HG03565 (cell line): ENCODE data around the gene ATP5F1D.
"Not testable (repeated sequence)": the region's sequence is repeated elsewhere in the genome, so short reads cannot be mapped to it uniquely, and the experiment has no call there.

Experiments used
- ATAC-seq: cut with Tn5 transposase; IDR thresholded peaks from one replicate; pipeline ENCODE4 v1.9.1; 2021; ENCODE audit warnings: mild to moderate bottlenecking, moderate library complexity; ENCODE audit not compliant: unreplicated experiment

Gene ATP5F1D

DNA sequence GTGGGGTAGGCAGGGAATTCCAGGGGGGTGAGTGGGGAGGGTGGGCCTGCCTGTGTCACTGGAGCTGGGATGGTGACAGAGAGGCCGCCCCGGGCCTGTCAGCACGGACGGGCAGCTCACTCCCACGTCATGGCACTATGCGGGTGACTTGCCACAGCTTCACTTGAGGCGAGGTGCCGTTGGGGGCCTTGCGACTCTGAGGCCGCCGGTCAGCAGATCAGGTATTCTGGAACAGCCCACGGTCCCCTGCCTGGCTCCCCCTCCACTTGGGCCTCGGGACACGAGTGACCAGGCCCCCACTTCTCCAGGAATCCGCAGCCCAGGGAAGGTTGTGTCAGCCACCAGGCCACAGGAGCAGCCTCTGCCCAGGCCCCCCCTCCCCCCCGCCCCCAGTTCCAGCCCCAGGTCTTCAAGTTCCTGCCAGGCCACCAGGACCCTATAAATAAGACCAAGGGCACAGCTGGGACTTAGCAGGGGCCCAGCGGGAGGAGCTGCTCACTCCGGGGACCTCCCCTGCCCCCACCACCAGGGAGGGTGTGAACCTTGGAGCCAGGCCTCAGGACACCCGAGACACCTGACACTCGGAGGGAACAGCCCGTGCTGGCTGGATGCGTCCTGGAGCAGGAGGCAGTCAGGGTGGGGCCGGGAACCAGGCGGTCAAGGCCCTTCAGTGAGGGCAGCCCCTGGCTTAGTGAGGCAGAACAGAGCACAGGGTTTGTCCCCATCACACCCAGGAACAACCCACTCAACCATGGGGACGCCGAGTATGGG lies 4.1 kb downstream of the ATP5F1D start:
- no peak for ATAC-seq

- ATAC-seq, result not testable (repeated sequence)
Measured at GRCh38 chr19:1246265-1247087, 4.9 kb downstream of the ATP5F1D start.

GRCh38 chr19:1247748-1248138 lies 6.2 kb downstream of the ATP5F1D start:
- no peak for ATAC-seq

GRCh38 chr19:1248139-1248785 lies 6.7 kb downstream of the ATP5F1D start, which contains the start of gene MIDN:
Gene MIDN, plus strand, starts transcription at chr19:1248583. Its CDS starts 1,714 bp downstream, at chr19:1250297.
- no peak for ATAC-seq

- peak; percentile 20 for ATAC-seq
Measured at GRCh38 chr19:1248786-1249297, 7.3 kb downstream of the ATP5F1D start.

GRCh38 chr19:1249298-1249989 lies 7.9 kb downstream of the ATP5F1D start:
- ATAC-seq, result peak; percentile 43

DNA sequence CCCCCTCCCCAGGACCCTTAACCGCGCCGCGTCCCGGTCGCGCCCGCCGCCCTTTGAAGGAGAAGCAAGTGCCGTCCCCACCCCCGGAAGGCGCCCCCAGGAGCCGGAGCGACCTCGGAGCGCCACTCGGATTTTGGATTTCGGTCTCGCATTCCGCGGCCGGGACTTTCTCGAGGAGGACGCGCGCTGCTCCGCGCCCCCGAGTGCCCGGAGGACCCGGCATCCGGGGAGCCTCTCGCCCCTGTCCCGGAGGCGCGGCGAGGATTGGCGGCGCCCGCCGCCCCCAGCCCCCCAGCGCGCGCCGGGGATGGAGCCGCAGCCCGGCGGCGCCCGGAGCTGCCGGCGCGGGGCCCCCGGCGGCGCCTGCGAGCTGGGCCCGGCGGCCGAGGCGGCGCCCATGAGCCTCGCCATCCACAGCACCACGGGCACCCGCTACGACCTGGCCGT lies 8.5 kb downstream of the ATP5F1D start:
- no peak for ATAC-seq

DNA sequence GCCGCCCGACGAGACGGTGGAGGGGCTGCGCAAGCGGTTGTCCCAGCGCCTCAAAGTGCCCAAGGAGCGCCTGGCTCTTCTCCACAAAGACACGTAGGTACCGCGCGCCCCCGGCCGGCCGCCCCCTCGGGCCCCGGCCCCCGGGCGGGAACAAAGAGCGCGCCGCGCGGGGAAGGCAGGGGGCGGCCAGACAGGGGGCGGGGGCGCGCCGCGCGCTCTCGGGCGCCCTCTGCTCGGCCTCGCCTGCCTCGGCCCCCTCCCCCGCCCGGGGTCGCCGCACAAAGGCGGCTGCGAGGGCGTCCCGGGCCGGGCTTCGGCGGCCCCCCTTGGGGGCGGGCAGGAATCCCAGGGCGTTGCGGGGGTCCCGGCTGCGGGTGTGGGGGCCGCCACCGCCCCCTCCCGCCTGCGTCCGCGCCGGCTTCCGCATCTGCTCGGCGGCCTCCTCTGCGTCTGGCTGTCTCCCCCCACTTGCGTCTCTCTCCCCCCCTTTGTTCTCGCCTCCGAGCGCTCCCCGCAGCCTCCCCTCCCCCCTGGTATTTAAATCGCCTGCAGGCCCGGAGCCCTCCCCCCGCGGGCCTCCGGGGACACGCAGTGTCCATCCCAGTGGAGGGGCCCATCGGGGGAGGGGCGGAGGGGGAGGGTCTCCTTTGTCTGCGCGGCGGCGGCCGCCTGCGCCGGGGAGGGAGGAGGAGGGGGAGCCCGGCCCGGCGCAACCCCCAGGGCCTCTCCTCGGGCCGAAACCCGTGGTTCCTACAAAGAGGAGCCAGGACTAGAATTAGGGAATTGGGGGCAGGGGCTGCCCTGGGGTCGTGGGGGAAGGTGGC lies 9.1 kb downstream of the ATP5F1D start:
- ATAC-seq, result no peak

DNA sequence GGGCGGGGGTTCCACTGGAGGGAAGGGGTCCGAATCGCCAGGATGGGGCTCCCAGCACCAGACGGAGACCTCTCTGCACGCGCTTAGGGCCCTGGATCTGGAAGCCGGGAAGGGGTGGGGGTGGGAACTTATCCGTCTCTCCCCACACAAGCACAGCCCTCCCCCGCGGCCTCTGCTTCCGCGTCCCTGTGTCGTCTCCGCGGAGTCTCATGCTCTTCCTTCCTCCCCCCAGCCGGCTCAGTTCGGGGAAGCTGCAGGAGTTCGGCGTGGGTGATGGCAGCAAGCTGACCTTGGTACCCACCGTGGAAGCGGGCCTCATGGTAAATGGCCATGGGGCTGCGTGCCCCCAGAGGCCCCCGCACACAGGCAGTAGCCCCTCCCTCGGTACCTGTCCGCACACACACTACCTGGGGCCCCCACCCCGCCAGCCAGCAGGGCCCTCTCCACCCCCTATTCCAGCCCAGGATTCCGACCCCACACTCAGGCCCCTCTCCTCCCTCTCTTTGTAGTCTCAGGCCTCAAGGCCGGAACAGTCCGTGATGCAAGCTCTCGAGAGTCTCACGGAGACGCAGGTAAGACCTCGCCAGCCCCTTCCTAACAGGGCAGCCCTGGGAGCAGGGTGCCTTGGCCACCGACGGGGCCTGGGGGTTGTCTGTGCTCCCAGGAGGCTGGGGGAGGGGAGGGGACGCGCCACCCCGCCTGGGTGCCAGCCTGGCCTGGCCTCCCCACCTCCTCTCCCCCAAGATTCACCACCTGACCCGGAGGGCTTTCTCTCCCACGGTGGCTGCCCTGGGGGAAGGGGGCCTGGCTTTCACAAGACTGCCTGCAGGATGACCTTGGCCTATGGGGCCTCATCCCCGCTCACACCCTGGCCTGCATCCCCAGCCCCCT lies 10.0 kb downstream of the ATP5F1D start:
- ATAC-seq, result no peak

- no peak for ATAC-seq
Measured at GRCh38 chr19:1252221-1252820, 10.8 kb downstream of the ATP5F1D start.

DNA sequence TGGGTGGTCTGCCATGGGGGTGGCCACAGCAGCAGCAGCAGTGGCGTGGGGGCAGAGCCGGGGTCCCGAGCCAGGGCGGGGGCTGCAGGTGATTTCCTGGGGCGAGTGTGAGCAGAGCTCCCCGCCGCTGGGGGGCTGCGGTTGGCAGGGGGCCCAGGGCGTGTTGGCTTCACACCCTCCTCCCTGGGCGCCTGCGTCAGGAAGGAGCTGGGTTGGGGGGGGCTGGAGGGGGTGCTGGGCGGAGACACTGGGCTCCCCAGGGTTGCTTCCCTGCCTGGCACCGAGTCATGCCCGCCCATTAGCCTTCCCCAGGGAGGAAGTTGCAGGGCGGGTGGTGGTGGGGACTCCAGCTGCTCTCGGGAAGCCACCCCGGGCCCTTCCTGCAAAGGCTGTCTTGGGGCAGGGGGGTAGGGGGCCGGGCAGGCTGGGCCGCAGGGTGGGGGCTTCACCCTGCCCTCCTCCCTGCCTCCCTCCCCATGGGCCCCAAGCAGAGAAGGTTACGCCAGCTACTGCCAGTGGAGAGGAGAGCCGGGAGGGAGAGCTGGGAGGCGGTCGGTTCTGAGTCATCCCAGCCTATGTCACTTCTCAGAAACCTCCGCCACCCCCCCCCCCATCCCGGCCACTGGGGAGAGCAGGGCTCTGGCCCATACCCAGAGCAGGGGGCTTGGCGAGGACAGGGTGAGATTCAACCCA lies 11.4 kb downstream of the ATP5F1D start:
- ATAC-seq, result no peak

GRCh38 chr19:1253514-1254080 lies 12.0 kb downstream of the ATP5F1D start:
- no peak for ATAC-seq

DNA sequence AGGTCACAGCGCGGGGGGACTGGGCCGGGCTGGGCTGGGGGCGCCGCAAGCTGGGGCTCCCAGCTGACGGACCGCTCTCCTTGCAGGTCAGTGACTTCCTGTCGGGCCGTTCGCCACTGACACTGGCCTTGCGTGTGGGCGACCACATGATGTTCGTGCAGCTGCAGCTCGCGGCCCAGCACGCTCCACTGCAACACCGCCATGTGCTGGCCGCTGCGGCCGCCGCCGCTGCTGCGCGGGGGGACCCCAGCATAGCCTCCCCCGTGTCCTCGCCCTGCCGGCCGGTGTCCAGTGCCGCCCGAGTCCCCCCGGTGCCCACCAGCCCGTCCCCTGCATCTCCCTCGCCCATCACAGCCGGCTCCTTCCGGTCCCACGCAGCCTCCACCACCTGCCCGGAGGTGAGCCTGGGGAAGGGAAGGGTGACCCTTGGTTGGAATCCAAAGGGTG lies 12.6 kb downstream of the ATP5F1D start:
- no peak for ATAC-seq

GRCh38 chr19:1254530-1255185 lies 13.1 kb downstream of the ATP5F1D start:
- no peak for ATAC-seq

DNA sequence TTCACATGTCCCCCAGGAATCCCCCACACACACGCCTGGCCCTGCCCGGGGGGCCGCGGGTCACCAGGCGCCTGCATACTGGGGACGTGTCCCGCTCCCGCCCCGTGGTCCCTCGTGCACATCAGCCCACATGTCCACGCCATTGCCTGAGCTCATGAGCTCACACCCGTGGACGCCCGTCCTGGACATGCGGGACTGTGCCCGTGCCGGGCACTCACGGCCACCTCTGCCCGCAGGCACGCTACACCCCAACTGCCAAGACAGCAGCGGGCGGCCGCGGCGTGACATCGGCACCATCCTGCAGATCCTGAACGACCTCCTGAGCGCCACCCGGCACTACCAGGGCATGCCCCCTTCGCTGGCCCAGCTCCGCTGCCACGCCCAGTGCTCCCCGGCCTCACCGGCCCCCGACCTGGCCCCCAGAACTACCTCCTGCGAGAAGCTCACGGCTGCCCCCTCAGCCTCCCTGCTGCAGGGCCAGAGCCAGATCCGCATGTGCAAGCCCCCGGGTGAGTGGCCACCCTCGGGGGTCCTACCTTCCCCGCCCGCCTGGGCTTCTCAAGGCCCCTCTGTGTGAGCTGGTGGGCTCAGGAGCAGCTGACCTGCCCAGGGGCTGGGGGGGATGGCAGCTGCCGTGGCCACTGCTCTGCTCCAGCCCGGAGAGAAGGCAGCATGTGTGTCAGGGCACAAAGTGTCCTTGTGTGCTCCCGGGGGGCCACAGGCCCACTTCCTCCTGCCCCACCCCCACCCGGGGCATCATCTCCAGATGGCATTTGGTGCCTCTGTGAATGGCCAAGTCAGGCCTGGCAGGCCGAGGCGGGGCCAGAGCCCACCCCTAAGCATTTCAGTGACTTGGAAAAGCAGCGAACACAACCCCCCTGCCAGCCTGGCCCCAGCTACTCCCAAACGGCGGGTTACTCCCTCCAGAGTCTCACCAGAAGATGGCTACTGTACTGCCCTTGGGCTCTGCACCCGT lies 13.9 kb downstream of the ATP5F1D start:
- no peak for ATAC-seq
